ENCODE results near the gene BABAM2. TPM values are rescaled to one million over a fixed set of nuclear protein-coding genes. Genes with fewer than 3 reads are reported as not detected.
"Not testable (repeated sequence)": the region's sequence is repeated elsewhere in the genome, so short reads cannot be mapped to it uniquely, and the experiment has no call there.

BABAM2 gene
- total RNA-seq, 1 donor from 2014 or later = 34.6 TPM

- H3K9ac ChIP-seq = no peak overlapping the region
- H3K36me3 Mint-ChIP-seq = no peaks in the 10 kb centered on the region
- H3K4me1 ChIP-seq = no peaks in the 10 kb centered on the region
- H3K4me3 Mint-ChIP-seq = no peak overlapping the region
- no peak overlapping the region for H3K4me2 ChIP-seq
- H3K9me3 ChIP-seq (ENCODE audit: low read depth) = no peaks in the 10 kb centered on the region
- H3K4me1 Mint-ChIP-seq = peaks cover 4% of the 10 kb centered on the region
- H2AFZ ChIP-seq (replicated peaks) = no peak overlapping the region
- H3K9me3 Mint-ChIP-seq = no peaks in the 10 kb centered on the region
- H3K36me3 ChIP-seq = no peaks in the 10 kb centered on the region
- H3K4me3 ChIP-seq = no peak overlapping the region
- no peak for TF ChIP-seq EZH2phosphoT487 (IDR thresholded peaks at IDR 0.05)
- TF ChIP-seq CTCF (IDR thresholded peaks at IDR 0.05) = no peak
- no peak for TF ChIP-seq EZH2 (IDR thresholded peaks at IDR 0.05)
- H3K27me3 ChIP-seq = no peaks in the 10 kb centered on the region
- H3F3A ChIP-seq (ENCODE audit: low read depth) = no peaks in the 10 kb centered on the region
- no peak overlapping the region for H3K27ac ChIP-seq
- H3K27ac Mint-ChIP-seq = no peak overlapping the region
- peaks cover 3% of the 10 kb centered on the region for H3K27me3 Mint-ChIP-seq (ENCODE audit: insufficient read depth, low read depth)
- peaks cover 29% of the 10 kb centered on the region for H4K20me1 ChIP-seq (ENCODE audit: low read depth)
- no peak for DNase-seq (ENCODE audit: low spot score)
- H3K79me2 ChIP-seq (ENCODE audit: low read depth) = no peaks in the 10 kb centered on the region
Measured at GRCh38 chr2:28011322-28011737, 120.8 kb downstream of the BABAM2 start.

GRCh38 chr2:28018474-28018873 is 127.9 kb downstream of the BABAM2 start:
- H3K4me1 ChIP-seq; H3K79me2 ChIP-seq (ENCODE audit: low read depth); H3K4me2 ChIP-seq; H3K27me3 ChIP-seq; H3K4me3 Mint-ChIP-seq; H3K36me3 Mint-ChIP-seq; H4K20me1 ChIP-seq (ENCODE audit: low read depth); H3K27ac Mint-ChIP-seq; H3K9ac ChIP-seq; H3K9me3 Mint-ChIP-seq; H3F3A ChIP-seq (ENCODE audit: low read depth); H3K4me1 Mint-ChIP-seq; H3K4me3 ChIP-seq; H3K27ac ChIP-seq; H3K9me3 ChIP-seq (ENCODE audit: low read depth); H3K27me3 Mint-ChIP-seq (ENCODE audit: insufficient read depth, low read depth); H3K36me3 ChIP-seq; DNase-seq (ENCODE audit: low spot score); H2AFZ ChIP-seq (replicated peaks): not testable (repeated sequence)

- not testable (repeated sequence) for H3K4me2 ChIP-seq; H3K27ac ChIP-seq; H3K27me3 Mint-ChIP-seq (ENCODE audit: insufficient read depth, low read depth); H3K4me3 Mint-ChIP-seq; H2AFZ ChIP-seq (replicated peaks); H4K20me1 ChIP-seq (ENCODE audit: low read depth); H3K9ac ChIP-seq; H3K4me1 Mint-ChIP-seq; H3K79me2 ChIP-seq (ENCODE audit: low read depth); H3K36me3 Mint-ChIP-seq; H3K4me3 ChIP-seq; H3K9me3 ChIP-seq (ENCODE audit: low read depth); H3K27me3 ChIP-seq; DNase-seq (ENCODE audit: low spot score); H3K9me3 Mint-ChIP-seq; H3K27ac Mint-ChIP-seq; H3F3A ChIP-seq (ENCODE audit: low read depth); H3K4me1 ChIP-seq; H3K36me3 ChIP-seq
Measured at GRCh38 chr2:28019521-28019920, 129.0 kb downstream of the BABAM2 start.

- no peak overlapping the region for H3K27ac Mint-ChIP-seq
- Histone ChIP-seq H3K4me2 (no peak overlapping the region), H3K4me3 (no peak overlapping the region), H4K20me1 (ENCODE audit: low read depth) (no peaks in the 10 kb centered on the region), H3K9me3 (ENCODE audit: low read depth) (no peaks in the 10 kb centered on the region), H3K4me1 (no peaks in the 10 kb centered on the region), H3F3A (ENCODE audit: low read depth) (no peaks in the 10 kb centered on the region), H2AFZ (replicated peaks) (no peak overlapping the region), H3K27ac (no peak overlapping the region), H3K36me3 (no peaks in the 10 kb centered on the region), H3K27me3 (no peaks in the 10 kb centered on the region), H3K9ac (no peak overlapping the region), H3K79me2 (ENCODE audit: low read depth) (no peaks in the 10 kb centered on the region)
- H3K4me1 Mint-ChIP-seq = no peaks in the 10 kb centered on the region
- H3K36me3 Mint-ChIP-seq = peaks cover 7% of the 10 kb centered on the region
- H3K4me3 Mint-ChIP-seq = no peak overlapping the region
- H3K9me3 Mint-ChIP-seq = no peaks in the 10 kb centered on the region
- no peaks in the 10 kb centered on the region for H3K27me3 Mint-ChIP-seq (ENCODE audit: insufficient read depth, low read depth)
- DNase-seq (ENCODE audit: low spot score) = no peak
- TF ChIP-seq EZH2phosphoT487 (IDR thresholded peaks at IDR 0.05) (no peak), CTCF (IDR thresholded peaks at IDR 0.05) (no peak), EZH2 (IDR thresholded peaks at IDR 0.05) (no peak)
Measured at GRCh38 chr2:28021898-28022297, 131.4 kb downstream of the BABAM2 start.

Measured in neural progenitor cell (in vitro differentiated cells).